ENCODE results near the gene TECPR2.

Gene TECPR2

GRCh38 chr14:102454711-102455110, 92.0 kb downstream of the TECPR2 start:
- DNase-seq (ENCODE audit: extremely low spot score), result no peak
- ChIA-PET CTCF (no interaction called here), POLR2A (no interaction called here)
- TF ChIP-seq FOXA1 (IDR thresholded peaks at IDR 0.05) (no peak), BHLHE40 (IDR thresholded peaks at IDR 0.05; ENCODE audit: borderline replicate concordance) (no peak), ZNF384 (IDR thresholded peaks at IDR 0.05) (no peak), CTBP1 (IDR thresholded peaks at IDR 0.05; ENCODE audit: borderline replicate concordance) (no peak), ELF4 (IDR thresholded peaks at IDR 0.05) (no peak), TARDBP (IDR thresholded peaks at IDR 0.05) (no peak)

DNA sequence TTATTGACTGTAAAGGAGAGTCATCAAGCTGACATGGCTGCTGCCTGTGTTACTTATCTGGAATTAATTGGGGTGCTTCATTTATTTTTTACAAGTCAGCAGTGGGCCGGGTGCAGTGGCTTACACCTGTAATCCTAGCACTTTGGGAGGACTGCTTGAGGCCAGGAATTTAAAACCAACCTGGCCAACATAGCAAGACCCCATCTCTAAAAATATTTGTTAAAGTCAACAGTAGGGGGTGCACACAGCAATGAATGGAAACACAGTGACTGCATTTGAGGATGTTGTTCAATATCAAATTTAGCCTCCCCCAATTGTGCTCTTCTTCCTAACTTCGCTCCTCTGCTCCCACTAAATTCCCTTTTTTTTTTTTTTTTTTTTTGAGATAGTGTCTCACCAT, 94.8 kb downstream of the TECPR2 start:
- CTCF ChIA-PET, result no interaction called here
- POLR2A ChIA-PET, result no interaction called here
- TF ChIP-seq, protein P1, sequence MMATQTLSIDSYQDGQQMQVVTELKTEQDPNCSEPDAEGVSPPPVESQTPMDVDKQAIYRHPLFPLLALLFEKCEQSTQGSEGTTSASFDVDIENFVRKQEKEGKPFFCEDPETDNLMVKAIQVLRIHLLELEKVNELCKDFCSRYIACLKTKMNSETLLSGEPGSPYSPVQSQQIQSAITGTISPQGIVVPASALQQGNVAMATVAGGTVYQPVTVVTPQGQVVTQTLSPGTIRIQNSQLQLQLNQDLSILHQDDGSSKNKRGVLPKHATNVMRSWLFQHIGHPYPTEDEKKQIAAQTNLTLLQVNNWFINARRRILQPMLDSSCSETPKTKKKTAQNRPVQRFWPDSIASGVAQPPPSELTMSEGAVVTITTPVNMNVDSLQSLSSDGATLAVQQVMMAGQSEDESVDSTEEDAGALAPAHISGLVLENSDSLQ (IDR thresholded peaks at IDR 0.05), result no peak
- TF ChIP-seq NFRKB (IDR thresholded peaks at IDR 0.05), result no peak
- no peak for TF ChIP-seq FOXK2 (IDR thresholded peaks at IDR 0.05)
- no peak for TF ChIP-seq FOXM1 (IDR thresholded peaks at IDR 0.05; ENCODE audit: borderline replicate concordance)
- no peak for TF ChIP-seq FOXA1 (IDR thresholded peaks at IDR 0.05)
- no peak for TF ChIP-seq SP1 (IDR thresholded peaks at IDR 0.05)
- no peak for DNase-seq (ENCODE audit: extremely low spot score)

DNA sequence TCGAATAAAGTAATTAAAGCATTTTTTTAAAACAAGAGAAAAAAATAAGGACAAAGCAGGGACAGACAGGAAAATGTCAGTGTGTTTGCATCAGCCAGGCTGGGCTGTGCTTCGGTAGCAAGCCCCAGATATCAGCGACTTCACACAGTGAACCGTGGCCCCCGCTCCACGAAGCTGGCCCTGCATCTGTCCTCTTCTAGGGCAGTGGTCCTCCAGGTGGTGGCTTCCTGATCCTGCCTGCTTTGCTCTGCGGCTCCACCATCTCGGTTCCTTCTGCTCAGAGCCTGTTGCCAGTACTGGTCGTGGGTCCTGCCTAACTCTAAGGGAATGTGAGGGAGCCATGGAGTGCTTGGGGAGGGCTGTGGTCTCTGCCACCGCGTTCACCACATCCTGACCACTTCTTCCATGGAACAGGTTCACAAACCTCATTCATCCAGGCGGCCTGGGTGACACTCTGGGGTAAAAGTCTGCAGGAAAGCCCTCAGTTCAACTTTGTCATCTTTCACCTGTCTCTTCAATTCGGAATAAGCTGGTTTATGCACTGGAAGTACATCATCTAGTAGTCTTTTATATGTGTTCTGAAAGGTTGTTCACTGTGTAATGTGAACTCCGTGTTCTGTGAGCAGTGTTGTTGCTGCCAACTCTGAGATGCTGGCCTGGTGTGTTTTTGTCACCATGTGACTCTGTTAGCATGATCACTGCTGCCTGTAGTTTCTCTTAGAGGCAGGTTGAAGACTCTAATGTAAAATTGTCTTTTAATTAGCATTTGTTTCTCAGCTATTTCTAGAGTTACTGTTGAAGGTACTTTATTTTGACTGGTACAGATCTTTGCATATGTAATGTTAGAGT, 99.0 kb downstream of the TECPR2 start:
- TF ChIP-seq SUZ12 (IDR thresholded peaks at IDR 0.05) (no peak), ZNF384 (IDR thresholded peaks at IDR 0.05) (no peak), ARNT (IDR thresholded peaks at IDR 0.05) (no peak), L3MBTL2 (conservative IDR thresholded peaks at IDR 0.05) (no peak), BHLHE40 (IDR thresholded peaks at IDR 0.05; ENCODE audit: borderline replicate concordance) (no peak), FOXM1 (IDR thresholded peaks at IDR 0.05; ENCODE audit: borderline replicate concordance) (no peak), TARDBP (IDR thresholded peaks at IDR 0.05) (no peak), HDGF (IDR thresholded peaks at IDR 0.05; ENCODE audit: borderline replicate concordance) (no peak)
- TF ChIP-seq, protein P1 (IDR thresholded peaks at IDR 0.05), result no peak
- ChIA-PET CTCF (no interaction called here), POLR2A (no interaction called here)
- DNase-seq (ENCODE audit: extremely low spot score), result no peak

DNA sequence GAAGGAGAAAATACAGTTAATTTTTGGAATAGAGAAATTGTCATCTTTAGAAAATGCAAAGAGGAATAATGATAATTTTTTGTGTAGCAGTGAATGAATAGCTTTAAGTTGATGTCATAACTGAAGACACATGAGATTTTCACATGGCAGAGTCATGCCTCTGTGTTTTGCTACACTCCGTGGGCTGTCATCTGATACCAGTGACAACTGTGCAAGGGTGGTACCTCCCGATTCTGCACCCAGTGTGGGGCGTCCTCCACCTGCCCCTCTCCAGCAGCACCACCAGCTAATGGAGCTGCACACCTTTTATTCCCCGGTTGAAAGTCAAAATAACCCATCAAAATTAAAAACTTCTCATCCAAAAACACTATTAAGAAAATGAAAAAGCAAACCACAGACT, 99.7 kb downstream of the TECPR2 start:
- no peak for TF ChIP-seq ELF4 (IDR thresholded peaks at IDR 0.05)
- no peak for TF ChIP-seq ARNT (IDR thresholded peaks at IDR 0.05)
- TF ChIP-seq SUZ12 (IDR thresholded peaks at IDR 0.05), result no peak
- TF ChIP-seq ZNF384 (IDR thresholded peaks at IDR 0.05), result no peak
- no peak for TF ChIP-seq FOXM1 (IDR thresholded peaks at IDR 0.05; ENCODE audit: borderline replicate concordance)
- no peak for TF ChIP-seq FOXA1 (IDR thresholded peaks at IDR 0.05)
- TF ChIP-seq, protein P1 (IDR thresholded peaks at IDR 0.05), result no peak
- TF ChIP-seq L3MBTL2 (conservative IDR thresholded peaks at IDR 0.05), result no peak
- TF ChIP-seq SP1 (IDR thresholded peaks at IDR 0.05), result no peak
- TF ChIP-seq HDGF (IDR thresholded peaks at IDR 0.05; ENCODE audit: borderline replicate concordance), result no peak
- no peak for TF ChIP-seq CTBP1 (IDR thresholded peaks at IDR 0.05; ENCODE audit: borderline replicate concordance)
- no peak for TF ChIP-seq LEF1 (IDR thresholded peaks at IDR 0.05; ENCODE audit: borderline replicate concordance)
- no peak for TF ChIP-seq FOXK2 (IDR thresholded peaks at IDR 0.05)
- CTCF ChIA-PET, result no interaction called here
- POLR2A ChIA-PET, result no interaction called here
- DNase-seq (ENCODE audit: extremely low spot score), result no peak

GRCh38 chr14:102464006-102464405, 101.3 kb downstream of the TECPR2 start:
- CTCF ChIA-PET, result no interaction called here
- no peak for DNase-seq (ENCODE audit: extremely low spot score)
- POLR2A ChIA-PET, result no interaction called here
- TF ChIP-seq BHLHE40 (IDR thresholded peaks at IDR 0.05; ENCODE audit: borderline replicate concordance) (no peak), ELF4 (IDR thresholded peaks at IDR 0.05) (no peak), SUZ12 (IDR thresholded peaks at IDR 0.05) (no peak), SP1 (IDR thresholded peaks at IDR 0.05) (no peak), LEF1 (IDR thresholded peaks at IDR 0.05; ENCODE audit: borderline replicate concordance) (no peak), HDGF (IDR thresholded peaks at IDR 0.05; ENCODE audit: borderline replicate concordance) (no peak), ZNF384 (IDR thresholded peaks at IDR 0.05) (no peak), NFRKB (IDR thresholded peaks at IDR 0.05) (no peak), CTBP1 (IDR thresholded peaks at IDR 0.05; ENCODE audit: borderline replicate concordance) (no peak), L3MBTL2 (conservative IDR thresholded peaks at IDR 0.05) (no peak), FOXM1 (IDR thresholded peaks at IDR 0.05; ENCODE audit: borderline replicate concordance) (no peak), FOXA1 (IDR thresholded peaks at IDR 0.05) (no peak), FOXK2 (IDR thresholded peaks at IDR 0.05) (no peak), TARDBP (IDR thresholded peaks at IDR 0.05) (no peak), ARNT (IDR thresholded peaks at IDR 0.05) (no peak)
- TF ChIP-seq, protein P1 (IDR thresholded peaks at IDR 0.05), result no peak

- CTCF ChIA-PET, result no interaction called here
- POLR2A ChIA-PET, result no interaction called here
- no peak for TF ChIP-seq FOXK2 (IDR thresholded peaks at IDR 0.05)
- no peak for TF ChIP-seq L3MBTL2 (conservative IDR thresholded peaks at IDR 0.05)
- TF ChIP-seq ARNT (IDR thresholded peaks at IDR 0.05), result no peak
- TF ChIP-seq, protein P1 (IDR thresholded peaks at IDR 0.05), result no peak
- no peak for TF ChIP-seq ELF4 (IDR thresholded peaks at IDR 0.05)
- TF ChIP-seq HDGF (IDR thresholded peaks at IDR 0.05; ENCODE audit: borderline replicate concordance), result no peak
- TF ChIP-seq SUZ12 (IDR thresholded peaks at IDR 0.05), result no peak
- no peak for TF ChIP-seq BHLHE40 (IDR thresholded peaks at IDR 0.05; ENCODE audit: borderline replicate concordance)
- TF ChIP-seq SP1 (IDR thresholded peaks at IDR 0.05), result no peak
- no peak for TF ChIP-seq LEF1 (IDR thresholded peaks at IDR 0.05; ENCODE audit: borderline replicate concordance)
- TF ChIP-seq CTBP1 (IDR thresholded peaks at IDR 0.05; ENCODE audit: borderline replicate concordance), result no peak
- no peak for TF ChIP-seq TARDBP (IDR thresholded peaks at IDR 0.05)
- TF ChIP-seq FOXM1 (IDR thresholded peaks at IDR 0.05; ENCODE audit: borderline replicate concordance), result no peak
- TF ChIP-seq ZNF384 (IDR thresholded peaks at IDR 0.05), result no peak
- no peak for TF ChIP-seq FOXA1 (IDR thresholded peaks at IDR 0.05)
- DNase-seq (ENCODE audit: extremely low spot score), result no peak
Observed at GRCh38 chr14:102464846-102465341, 102.2 kb downstream of the TECPR2 start.

Data from HEK293T (cell line).